Neural progenitor cell (in vitro differentiated cells): ENCODE results near the gene RTKN2.
"Not testable (repeated sequence)": the region's sequence is repeated elsewhere in the genome, so short reads cannot be mapped to it uniquely, and the experiment has no call there.

Experiments used
- CTCF ChIP-seq: fragments of 200-600 bp; sonication (generic); IDR thresholded peaks from 2 replicates; pipeline ENCODE4 v1.5.1; 2017; ENCODE audit warnings: antibody characterized with exemption, mild to moderate bottlenecking
- EZH2 ChIP-seq: fragments of 200-600 bp; sonication (generic); IDR thresholded peaks from 2 replicates; pipeline ENCODE4 v1.6.1; 2017; ENCODE audit warnings: antibody characterized with exemption, mild to moderate bottlenecking, moderate library complexity

GRCh38 chr10:62241521-62241920 lies 27.1 kb downstream of the RTKN2 start:
- TF ChIP-seq CTCF, EZH2: not testable (repeated sequence)
